CD4-positive, alpha-beta T cell treated with Interleukin-6 at 100 ng/mL for 8 hours (primary cell): ENCODE measurements around the gene SUMF1.

Experiments
- DNase-seq: peaks from one replicate; pipeline ENCODE4 v3.0.0-alpha.2; 2020; ENCODE audit warnings: mixed read lengths, low spot score

SUMF1 gene

GRCh38 chr3:4497005-4497692 lies 30.1 kb upstream of the SUMF1 start:
- no peak for DNase-seq

- no peak for DNase-seq
Observed at GRCh38 chr3:4496087-4496452, 29.0 kb upstream of the SUMF1 start.

GRCh38 chr3:4495294-4496086 lies 28.4 kb upstream of the SUMF1 start:
- DNase-seq: no peak

- DNase-seq: no peak
Observed at GRCh38 chr3:4494895-4495264, 27.8 kb upstream of the SUMF1 start.

GRCh38 chr3:4493941-4494894 lies 27.1 kb upstream of the SUMF1 start:
- no peak for DNase-seq

- DNase-seq: peak; percentile 100
Observed at GRCh38 chr3:4493014-4493940, 26.2 kb upstream of the SUMF1 start, which contains the start of gene ITPR1. Gene ITPR1 (plus strand): TSS chr3:4493348. CDS start chr3:4516492, 23,144 bp downstream.

GRCh38 chr3:4492208-4493013 lies 25.3 kb upstream of the SUMF1 start:
- peak; percentile 44 for DNase-seq

GRCh38 chr3:4491855-4492207 lies 24.8 kb upstream of the SUMF1 start:
- no peak for DNase-seq

GRCh38 chr3:4478261-4478660 lies 11.2 kb upstream of the SUMF1 start:
- DNase-seq: no peak

- no peak for DNase-seq
Observed at GRCh38 chr3:4476496-4476895, 9.4 kb upstream of the SUMF1 start.

- no peak for DNase-seq
Observed at GRCh38 chr3:4475804-4476203, 8.7 kb upstream of the SUMF1 start.

GRCh38 chr3:4474683-4475490 lies 7.8 kb upstream of the SUMF1 start:
- DNase-seq: peak; percentile 8

GRCh38 chr3:4472766-4473165 lies 5.7 kb upstream of the SUMF1 start:
- DNase-seq: no peak

- DNase-seq: no peak
Observed at GRCh38 chr3:4472312-4472711, 5.2 kb upstream of the SUMF1 start.

- no peak for DNase-seq
Observed at GRCh38 chr3:4471907-4472306, 4.8 kb upstream of the SUMF1 start.

- no peak for DNase-seq
Observed at GRCh38 chr3:4467522-4467867, 426 bp upstream of the SUMF1 start.

- DNase-seq: no peak
Observed at GRCh38 chr3:4464576-4464975, 2.5 kb downstream of the SUMF1 start.

- DNase-seq: no peak
Observed at GRCh38 chr3:4462369-4463040, 4.6 kb downstream of the SUMF1 start.

GRCh38 chr3:4461468-4462090 lies 5.5 kb downstream of the SUMF1 start:
- DNase-seq: no peak
